Lower leg skin (tissue), 4 donors: ENCODE data around the gene FASTKD3. TPM values are rescaled to one million over a fixed set of nuclear protein-coding genes. Genes with fewer than 3 reads are reported as not detected.

Experiments used
- DNase-seq, 2 donors: peaks; one replicate each; pipeline ENCODE4 v3.0.0-alpha.2; 2019; ENCODE audit warnings: low spot score in 2 of 2
- H3K4me3 ChIP-seq: fragments of 200-600 bp; sonication (generic); 2 replicates; pipeline ENCODE4 v1.5.1; 2017; ENCODE audit warnings: mild to moderate bottlenecking, low read depth; ENCODE audit not compliant: poor library complexity, severe bottlenecking
- CTCF ChIP-seq, 3 donors: fragments of 450-650 bp; IDR thresholded peaks; one replicate each; pipeline ENCODE4 v1.5.1; 2016; ENCODE audit warnings: antibody characterized with exemption in 3 of 3, mild to moderate bottlenecking in 3 of 3, moderate library complexity in 2 of 3
- POLR2A ChIP-seq, 2 donors: fragments of 450-650 bp; IDR thresholded peaks; one replicate each; pipeline ENCODE4 v1.6.1; 2016 to 2017; ENCODE audit warnings: antibody characterized with exemption in 2 of 2, mild to moderate bottlenecking in 1 of 2, moderate library complexity in 1 of 2
- WGBS, 2 donors: methylation state at CpG; one replicate each; pipeline ENCODE4 v1.1.5; 2018; 5-methylcytosine and 5-hydroxymethylcytosine counted together
- intact Hi-C: fragments of 100-400 bp; cut with DNase I; formaldehyde crosslinking; loops from one replicate; pipeline ENCODE4 v1.15.0; 2023; ENCODE audit warnings: low total_unique reads
- total RNA-seq, 4 donors: library from RNA; depleted of rRNA; stranded (reverse); fragments of >200 nt; gene quantifications; one replicate each; pipeline ENCODE4 v1.1.0, GENCODE V29; 2016

Gene FASTKD3
- total RNA-seq, 4 donors from 2014 or later = 6.0 to 17.6 (median 8.4) TPM

GRCh38 chr5:7908317-7908716 is 39.5 kb upstream of the FASTKD3 start:
- no peak overlapping the region for H3K4me3 ChIP-seq
- intact Hi-C loops = no loop called here
- WGBS, 2 donors = 97% methylated on average over 1 of the region's 1 CpG
- no peak for DNase-seq
- TF ChIP-seq CTCF (IDR thresholded peaks at IDR 0.05) (no peak), POLR2A (IDR thresholded peaks at IDR 0.05) (no peak)

GRCh38 chr5:7907612-7908011 is 38.8 kb upstream of the FASTKD3 start:
- 100% methylated on average over 1 of the region's 1 CpG for WGBS, 2 donors
- intact Hi-C loops = no loop called here
- no peak overlapping the region for H3K4me3 ChIP-seq
- DNase-seq = no peak
- TF ChIP-seq POLR2A (IDR thresholded peaks at IDR 0.05) (no peak), CTCF (IDR thresholded peaks at IDR 0.05) (no peak)

GRCh38 chr5:7904170-7904569 is 35.3 kb upstream of the FASTKD3 start:
- intact Hi-C loops = no loop called here
- 83 to 86% methylated on average over 2 of the region's 2 CpGs for WGBS, 2 donors
- DNase-seq = no peak
- H3K4me3 ChIP-seq = no peak overlapping the region
- TF ChIP-seq POLR2A (IDR thresholded peaks at IDR 0.05) (no peak), CTCF (IDR thresholded peaks at IDR 0.05) (no peak)

- DNase-seq = no peak
- H3K4me3 ChIP-seq = no peak overlapping the region
- intact Hi-C loops = no loop called here
- 92 to 94% methylated on average over 9 of the region's 9 CpGs for WGBS, 2 donors
- TF ChIP-seq POLR2A (IDR thresholded peaks at IDR 0.05) = no peak
Observed at GRCh38 chr5:7902666-7903625, 34.1 kb upstream of the FASTKD3 start.

GRCh38 chr5:7902201-7902600 is 33.4 kb upstream of the FASTKD3 start:
- no peak overlapping the region for H3K4me3 ChIP-seq
- 82 to 83% methylated on average over 3 of the region's 3 CpGs for WGBS, 2 donors
- no peak for TF ChIP-seq CTCF (IDR thresholded peaks at IDR 0.05)
- no peak for TF ChIP-seq POLR2A (IDR thresholded peaks at IDR 0.05)
- intact Hi-C loops = no loop called here
- no peak for DNase-seq

GRCh38 chr5:7897014-7897600 is 28.3 kb upstream of the FASTKD3 start:
- 67 to 76% methylated on average over 5 of the region's 5 CpGs for WGBS, 2 donors
- intact Hi-C loops = no loop called here
- TF ChIP-seq POLR2A (IDR thresholded peaks at IDR 0.05) (no peak), CTCF (IDR thresholded peaks at IDR 0.05) (no peak)
- no peak overlapping the region for H3K4me3 ChIP-seq
- no peak for DNase-seq
